Measurements from ENCODE around the gene UPK3BL1.
"Not testable (repeated sequence)": the region's sequence is repeated elsewhere in the genome, so short reads cannot be mapped to it uniquely, and the experiment has no call there.

UPK3BL1 gene

DNA sequence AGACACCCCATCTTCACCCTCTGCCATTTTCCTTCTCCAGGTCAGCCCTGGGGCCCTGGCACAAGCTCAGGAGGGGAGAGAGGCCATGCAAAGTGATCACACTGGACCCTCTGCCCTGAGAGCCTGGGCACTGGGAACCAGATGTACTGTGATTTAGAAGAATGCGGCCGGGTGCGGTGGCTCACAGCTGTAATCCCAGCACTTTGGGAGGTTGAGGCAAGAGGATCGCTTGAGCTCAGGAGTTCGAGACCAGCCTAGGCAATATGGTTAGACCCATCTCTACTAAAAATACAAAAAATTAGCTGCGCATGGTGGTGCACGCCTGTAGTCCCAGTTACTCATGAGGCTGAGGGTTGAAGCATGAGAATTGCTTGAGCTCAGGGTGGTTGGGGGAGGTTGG lies 5.2 kb upstream of the UPK3BL1 start:
- H3K27ac Mint-ChIP-seq, H3K9me3 Mint-ChIP-seq, H3K27me3 Mint-ChIP-seq, H3K36me3 Mint-ChIP-seq, H3K4me1 Mint-ChIP-seq, CTCF ChIA-PET, H3K4me3 Mint-ChIP-seq, DNase-seq: not testable (repeated sequence)

DNA sequence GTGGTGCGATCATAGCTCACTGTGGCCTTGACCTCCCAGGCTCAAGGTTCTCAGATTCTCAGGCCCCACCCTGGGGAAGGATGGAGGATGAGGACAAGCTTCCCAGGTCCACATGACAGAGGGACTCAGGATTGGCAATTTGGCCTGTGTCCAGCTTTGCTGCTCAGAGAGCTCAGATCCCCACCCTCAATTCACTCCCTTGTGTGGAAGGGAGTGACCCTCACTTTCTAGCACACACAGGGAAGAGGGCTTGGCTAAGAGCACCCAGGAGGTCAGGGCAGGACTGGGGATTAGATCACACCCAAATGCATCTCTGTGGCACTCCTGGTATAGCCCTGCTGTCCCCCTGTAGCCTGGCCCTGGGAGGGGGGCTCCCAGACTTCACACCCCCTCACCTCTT lies 813 bp upstream of the UPK3BL1 start:
- H3K27me3 Mint-ChIP-seq, H3K4me3 Mint-ChIP-seq, DNase-seq, H3K9me3 Mint-ChIP-seq, H3K4me1 Mint-ChIP-seq, CTCF ChIA-PET, H3K27ac Mint-ChIP-seq, H3K36me3 Mint-ChIP-seq: not testable (repeated sequence)

DNA sequence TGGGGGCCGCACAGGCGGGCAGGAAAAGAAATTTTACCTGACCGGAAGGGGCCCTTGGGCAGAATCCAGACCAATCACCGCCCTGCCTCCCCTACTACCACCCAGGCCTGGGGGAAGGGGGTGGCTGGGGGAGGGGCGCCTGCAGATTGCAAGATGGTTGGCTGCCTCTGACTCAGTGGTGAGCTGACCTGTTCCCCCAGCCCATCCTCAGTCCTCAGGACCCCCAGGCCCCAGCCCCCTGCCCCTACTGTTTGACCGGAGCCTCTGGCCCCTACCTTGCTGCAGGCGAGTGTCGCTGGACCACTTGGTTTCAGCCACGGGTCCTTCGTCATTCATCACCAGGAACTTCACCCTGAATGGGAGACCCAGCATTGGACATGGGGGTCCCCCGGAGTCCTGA lies 3.7 kb downstream of the UPK3BL1 start:
- DNase-seq, H3K27ac Mint-ChIP-seq, H3K9me3 Mint-ChIP-seq, H3K4me1 Mint-ChIP-seq, H3K4me3 Mint-ChIP-seq, H3K36me3 Mint-ChIP-seq, CTCF ChIA-PET, H3K27me3 Mint-ChIP-seq: not testable (repeated sequence)

DNA sequence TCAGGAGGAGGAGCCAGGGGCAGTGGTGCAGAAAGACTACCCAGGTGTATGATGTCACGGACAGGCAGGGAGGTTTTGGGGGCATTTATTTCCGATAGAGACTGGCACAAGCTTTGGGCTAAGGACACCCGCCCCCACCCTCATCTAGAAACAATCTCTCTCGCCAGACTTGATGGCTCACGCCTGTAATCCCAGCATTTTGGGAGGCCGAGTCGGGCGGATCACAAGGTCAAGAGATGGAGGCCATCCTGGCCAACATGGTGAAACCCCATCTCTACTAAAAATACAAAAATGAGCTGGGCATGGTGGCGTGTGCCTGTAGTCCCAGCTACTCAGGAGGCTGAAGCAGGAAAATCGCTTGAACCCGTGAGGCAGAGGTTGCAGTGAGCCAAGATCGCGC lies 5.6 kb downstream of the UPK3BL1 start:
- H3K9me3 Mint-ChIP-seq, H3K36me3 Mint-ChIP-seq, DNase-seq, H3K4me3 Mint-ChIP-seq, H3K27ac Mint-ChIP-seq, H3K4me1 Mint-ChIP-seq, H3K27me3 Mint-ChIP-seq, CTCF ChIA-PET: not testable (repeated sequence)

DNA sequence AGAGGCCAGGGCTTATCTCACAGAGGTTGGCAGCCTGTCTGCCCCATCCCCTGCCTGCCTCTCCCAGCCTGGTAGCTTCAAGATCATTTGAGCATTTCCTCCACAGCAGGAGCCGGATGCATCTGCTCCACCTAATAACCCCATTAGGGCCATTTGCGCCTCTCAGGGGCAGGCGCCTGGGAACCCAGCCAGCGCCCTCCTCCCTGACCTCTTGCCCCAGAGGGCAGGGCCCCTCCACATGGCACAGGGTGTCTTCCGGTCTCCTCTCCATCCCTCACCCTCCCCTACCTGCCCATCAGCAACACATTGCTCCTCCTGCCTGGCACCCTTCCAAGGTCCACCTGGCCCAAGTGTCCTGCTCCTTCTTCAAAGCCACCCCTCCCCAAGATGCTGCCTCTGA lies 7.2 kb downstream of the UPK3BL1 start:
- H3K4me1 Mint-ChIP-seq, H3K9me3 Mint-ChIP-seq, H3K27ac Mint-ChIP-seq, CTCF ChIA-PET, H3K36me3 Mint-ChIP-seq, H3K27me3 Mint-ChIP-seq, DNase-seq, H3K4me3 Mint-ChIP-seq: not testable (repeated sequence)

DNA sequence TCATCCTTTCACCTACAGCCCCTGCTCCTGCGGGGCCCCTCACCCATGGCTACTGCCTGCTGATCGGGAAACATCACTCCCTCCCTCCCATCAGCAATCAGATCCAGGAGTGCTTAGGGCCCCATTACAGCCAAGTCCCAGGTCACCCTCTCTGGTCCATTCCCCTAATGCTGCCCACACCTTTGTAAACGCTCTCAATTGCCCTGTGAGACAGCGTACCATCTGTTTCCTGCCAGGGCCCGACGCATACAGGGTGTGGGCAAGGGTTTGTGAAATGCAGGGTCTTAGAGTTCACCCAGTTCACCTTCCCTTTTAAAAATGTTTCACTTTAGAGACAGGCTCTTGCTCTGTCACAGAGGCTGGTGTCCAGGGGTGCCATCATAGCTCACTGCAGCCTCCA lies 8.3 kb downstream of the UPK3BL1 start:
- H3K9me3 Mint-ChIP-seq, H3K4me1 Mint-ChIP-seq, H3K4me3 Mint-ChIP-seq, DNase-seq, CTCF ChIA-PET, H3K27me3 Mint-ChIP-seq, H3K36me3 Mint-ChIP-seq, H3K27ac Mint-ChIP-seq: not testable (repeated sequence)

DNA sequence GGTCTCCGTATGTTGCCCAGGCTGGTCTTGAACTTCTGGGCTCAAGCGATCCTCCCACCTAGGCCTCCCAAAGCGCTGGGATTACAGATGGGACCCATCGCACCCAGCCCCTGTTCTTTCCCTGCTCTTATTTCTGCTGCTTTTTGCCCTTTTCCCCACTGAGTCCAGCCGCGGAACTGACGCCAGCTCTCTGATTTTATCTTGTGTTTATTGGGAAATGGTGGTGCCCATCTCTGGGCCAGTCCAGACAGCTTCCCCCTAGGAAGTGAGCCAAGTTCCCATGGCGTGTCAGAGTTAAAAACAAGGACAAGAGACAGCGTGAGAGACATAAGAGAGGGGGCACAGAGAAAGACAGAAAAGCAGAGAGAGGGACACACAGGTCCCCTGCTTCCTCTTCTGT lies 12.0 kb downstream of the UPK3BL1 start:
- H3K4me3 Mint-ChIP-seq, H3K9me3 Mint-ChIP-seq, H3K36me3 Mint-ChIP-seq, H3K4me1 Mint-ChIP-seq, DNase-seq, H3K27ac Mint-ChIP-seq, CTCF ChIA-PET, H3K27me3 Mint-ChIP-seq: not testable (repeated sequence)

DNA sequence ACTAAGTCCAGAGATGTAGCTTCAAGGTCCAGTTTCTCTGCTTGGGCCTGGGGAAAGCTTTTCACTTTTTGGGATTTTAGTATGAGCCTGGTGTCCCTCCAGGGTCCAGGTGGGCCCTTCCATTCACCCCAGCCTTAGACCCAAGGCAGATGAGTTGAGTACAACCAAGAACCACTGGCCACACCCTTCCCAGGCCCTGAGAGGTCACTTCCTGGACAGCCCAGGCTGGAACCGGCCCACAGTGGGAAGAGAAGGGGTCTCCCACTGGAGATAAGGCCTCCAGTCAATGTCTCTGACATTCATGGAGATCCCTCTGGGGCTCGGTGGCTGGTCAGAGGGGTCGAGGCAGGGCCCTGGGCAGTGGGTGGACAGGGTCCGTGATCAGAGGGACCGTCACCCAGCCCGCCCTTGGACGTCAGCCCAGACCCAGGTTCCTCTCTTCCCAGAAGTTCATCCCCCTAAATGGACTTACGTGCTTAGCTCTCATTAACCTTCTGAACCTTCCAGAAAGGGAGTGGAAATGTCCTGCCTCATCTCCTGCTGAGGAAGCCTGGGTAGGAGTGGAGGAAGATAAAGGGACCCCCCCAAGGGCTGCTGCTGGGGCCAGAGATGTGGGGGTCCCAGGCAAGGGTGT lies 15.2 kb downstream of the UPK3BL1 start:
- CTCF ChIA-PET, H3K4me1 Mint-ChIP-seq: not testable (repeated sequence)

DNA sequence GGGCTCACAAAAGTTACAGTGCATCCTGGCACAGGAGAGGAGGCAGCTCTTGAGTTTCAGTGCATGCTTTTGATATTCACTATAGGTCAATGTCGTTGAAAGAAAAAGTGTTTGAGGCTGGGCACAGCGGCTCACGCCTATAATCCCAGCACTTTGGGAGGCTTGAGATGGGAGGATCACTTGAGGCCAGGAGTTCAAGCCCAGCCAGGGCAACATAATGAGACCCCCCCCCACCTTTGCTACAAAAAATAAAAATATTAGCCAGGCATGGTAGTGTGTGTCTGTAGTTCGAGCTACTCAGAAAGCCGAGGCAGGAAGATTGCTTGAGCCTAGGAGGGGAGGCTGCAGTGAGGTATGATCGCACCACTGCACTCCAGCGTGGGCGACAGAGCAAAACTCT lies 24.5 kb downstream of the UPK3BL1 start:
- H3K9me3 Mint-ChIP-seq, CTCF ChIA-PET, H3K4me1 Mint-ChIP-seq, H3K27me3 Mint-ChIP-seq, H3K36me3 Mint-ChIP-seq, H3K4me3 Mint-ChIP-seq, DNase-seq, H3K27ac Mint-ChIP-seq: not testable (repeated sequence)

More for the DNA sequence above, 15.2 kb downstream of the UPK3BL1 start:
- H3K27ac Mint-ChIP-seq, H3K27me3 Mint-ChIP-seq, DNase-seq, H3K36me3 Mint-ChIP-seq, H3K9me3 Mint-ChIP-seq, H3K4me3 Mint-ChIP-seq: not testable (repeated sequence)

DNA sequence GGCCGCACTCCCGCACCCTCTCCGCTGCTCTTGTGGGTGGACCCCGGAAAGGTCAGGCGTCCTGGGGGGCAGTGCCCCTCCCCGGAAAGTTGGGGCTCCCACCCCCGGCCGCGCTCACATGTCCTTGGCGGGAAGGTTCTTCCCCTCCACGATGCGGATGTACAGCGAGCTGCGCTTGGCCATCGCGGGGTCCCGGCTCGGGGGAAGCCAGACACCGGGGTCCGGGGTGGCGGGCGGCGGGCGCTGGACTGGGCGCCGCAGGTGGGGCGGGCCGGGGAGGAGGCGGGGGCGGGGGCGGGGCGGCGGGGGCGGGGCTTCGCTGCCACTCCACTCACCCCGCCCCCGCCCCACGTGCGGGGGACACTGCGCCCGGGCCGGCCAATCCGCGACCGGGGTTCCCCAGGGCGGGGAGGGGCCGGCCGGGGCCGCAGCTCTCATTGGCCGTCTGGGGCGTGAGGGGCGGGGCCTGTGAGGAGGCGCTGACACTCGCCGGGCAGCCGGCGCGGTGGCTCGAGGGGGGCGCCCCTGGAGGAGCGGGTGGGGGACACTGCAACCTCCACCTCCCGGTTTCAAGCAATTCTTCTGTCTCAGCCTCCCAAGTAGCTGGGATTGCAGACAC lies 26.0 kb downstream of the UPK3BL1 start, which contains the start of gene RASA4:
TSS of gene RASA4 (minus strand) at position 250 of the 619 bp plus-strand sequence. CDS start at position 183, 67 bp downstream.
- H3K4me3 Mint-ChIP-seq = peak within 1 kb of the TSS; percentile 21
- H3K9me3 Mint-ChIP-seq, H3K27me3 Mint-ChIP-seq, H3K27ac Mint-ChIP-seq, H3K36me3 Mint-ChIP-seq, CTCF ChIA-PET, H3K4me1 Mint-ChIP-seq: not testable (repeated sequence)
- peak; percentile 56 for DNase-seq

DNA sequence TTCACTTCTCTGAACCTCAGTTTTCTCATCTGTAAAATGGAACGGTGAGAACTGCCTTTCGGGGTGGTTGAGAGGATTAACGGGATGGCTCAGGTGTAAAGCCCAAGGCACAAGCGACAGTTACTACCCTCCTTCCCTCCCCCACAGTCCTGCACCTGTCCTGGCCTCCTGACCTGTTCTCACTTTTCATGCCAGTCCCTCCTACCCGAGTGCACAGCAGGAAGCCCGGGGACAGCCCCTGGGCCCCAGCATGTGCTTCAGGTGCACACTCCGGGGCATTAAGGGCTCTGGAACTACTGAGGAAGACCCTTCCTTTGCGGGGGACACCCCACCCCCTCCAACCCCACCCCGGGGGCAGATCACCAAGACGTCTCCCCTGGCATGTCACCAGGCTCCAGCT lies 26.7 kb downstream of the UPK3BL1 start:
- H3K9me3 Mint-ChIP-seq, CTCF ChIA-PET, H3K27me3 Mint-ChIP-seq, H3K36me3 Mint-ChIP-seq, DNase-seq, H3K27ac Mint-ChIP-seq, H3K4me3 Mint-ChIP-seq, H3K4me1 Mint-ChIP-seq: not testable (repeated sequence)

DNA sequence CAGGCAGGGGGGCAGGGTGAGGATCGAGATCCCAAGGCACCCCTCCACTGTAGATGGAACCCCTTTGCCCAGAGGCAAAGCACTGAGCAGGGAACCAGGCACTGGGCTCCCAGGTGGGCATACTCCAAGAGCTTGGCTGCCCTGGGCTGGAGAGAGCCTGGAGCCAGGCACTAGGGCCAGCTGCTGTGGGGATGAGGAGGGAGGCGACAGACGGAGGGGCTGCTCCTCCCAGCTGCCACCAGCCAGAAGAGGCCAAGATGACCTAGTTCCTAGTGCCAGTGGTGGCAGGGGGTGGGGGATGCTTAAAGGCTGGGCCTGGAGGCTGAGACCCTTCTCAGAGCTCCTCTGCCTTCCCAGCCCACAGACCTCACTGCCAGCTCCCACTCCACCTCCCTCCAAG lies 27.7 kb downstream of the UPK3BL1 start:
- H3K4me3 Mint-ChIP-seq, H3K27me3 Mint-ChIP-seq, H3K4me1 Mint-ChIP-seq, H3K9me3 Mint-ChIP-seq, H3K27ac Mint-ChIP-seq, DNase-seq, H3K36me3 Mint-ChIP-seq, CTCF ChIA-PET: not testable (repeated sequence)

DNA sequence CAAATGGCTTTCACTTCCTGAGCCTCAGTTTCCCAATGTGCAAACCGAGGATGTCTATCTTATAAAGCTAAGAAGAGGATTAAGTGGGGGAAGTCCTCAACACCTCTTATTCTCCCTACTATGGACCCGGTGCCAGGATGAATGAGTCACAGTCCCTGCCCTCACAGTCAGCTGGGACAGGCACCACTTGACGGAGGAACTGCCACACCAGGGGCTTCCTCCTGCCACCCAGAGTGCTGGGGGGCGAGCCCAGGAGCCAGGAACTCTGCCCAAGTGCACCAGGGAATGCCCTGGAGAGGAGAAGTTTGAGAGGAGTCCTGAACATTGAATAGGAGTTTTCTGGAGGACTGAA lies 28.3 kb downstream of the UPK3BL1 start:
- CTCF ChIA-PET, H3K4me1 Mint-ChIP-seq, H3K27ac Mint-ChIP-seq, DNase-seq, H3K9me3 Mint-ChIP-seq, H3K4me3 Mint-ChIP-seq, H3K36me3 Mint-ChIP-seq, H3K27me3 Mint-ChIP-seq: not testable (repeated sequence)

DNA sequence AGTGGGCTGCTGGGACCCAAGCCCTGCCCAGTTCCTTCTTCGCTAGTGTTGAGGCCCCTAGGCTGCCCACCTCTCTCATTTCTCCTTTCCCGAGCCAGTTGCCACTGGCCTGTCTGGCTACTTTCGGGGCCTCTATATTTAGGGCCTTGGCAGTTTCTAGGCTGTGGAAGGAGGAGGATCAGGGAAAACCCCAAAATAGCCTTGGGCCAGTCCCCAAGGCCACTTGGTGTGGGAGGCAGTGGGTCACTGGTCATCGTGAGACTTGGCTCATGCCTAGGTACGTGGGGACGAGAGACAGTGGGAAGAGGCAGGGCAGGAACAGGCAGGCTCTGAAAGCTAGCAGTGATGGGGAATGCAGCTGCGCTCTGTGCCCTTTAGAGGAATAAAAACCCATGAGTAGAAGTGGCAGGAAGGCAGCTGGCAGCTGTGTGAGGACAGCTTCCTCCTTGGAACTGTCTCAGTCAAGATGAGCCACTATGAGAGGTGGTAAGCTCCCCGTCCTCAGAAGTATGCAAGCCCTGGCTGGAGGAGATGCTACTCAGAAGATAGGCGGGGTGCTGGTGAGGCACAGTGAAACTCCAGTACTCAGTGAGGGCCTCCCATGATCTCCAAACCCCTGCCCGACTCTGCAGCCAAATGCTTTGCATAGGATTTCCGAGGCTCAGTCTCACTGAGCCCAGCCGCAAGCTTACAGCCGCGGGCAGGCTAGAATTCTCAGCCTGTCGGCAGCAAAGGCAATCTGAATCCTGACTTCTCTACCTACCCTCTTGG lies 28.8 kb downstream of the UPK3BL1 start:
- H3K27ac Mint-ChIP-seq, H3K27me3 Mint-ChIP-seq, H3K36me3 Mint-ChIP-seq, H3K4me3 Mint-ChIP-seq, H3K9me3 Mint-ChIP-seq, CTCF ChIA-PET, DNase-seq, H3K4me1 Mint-ChIP-seq: not testable (repeated sequence)

DNA sequence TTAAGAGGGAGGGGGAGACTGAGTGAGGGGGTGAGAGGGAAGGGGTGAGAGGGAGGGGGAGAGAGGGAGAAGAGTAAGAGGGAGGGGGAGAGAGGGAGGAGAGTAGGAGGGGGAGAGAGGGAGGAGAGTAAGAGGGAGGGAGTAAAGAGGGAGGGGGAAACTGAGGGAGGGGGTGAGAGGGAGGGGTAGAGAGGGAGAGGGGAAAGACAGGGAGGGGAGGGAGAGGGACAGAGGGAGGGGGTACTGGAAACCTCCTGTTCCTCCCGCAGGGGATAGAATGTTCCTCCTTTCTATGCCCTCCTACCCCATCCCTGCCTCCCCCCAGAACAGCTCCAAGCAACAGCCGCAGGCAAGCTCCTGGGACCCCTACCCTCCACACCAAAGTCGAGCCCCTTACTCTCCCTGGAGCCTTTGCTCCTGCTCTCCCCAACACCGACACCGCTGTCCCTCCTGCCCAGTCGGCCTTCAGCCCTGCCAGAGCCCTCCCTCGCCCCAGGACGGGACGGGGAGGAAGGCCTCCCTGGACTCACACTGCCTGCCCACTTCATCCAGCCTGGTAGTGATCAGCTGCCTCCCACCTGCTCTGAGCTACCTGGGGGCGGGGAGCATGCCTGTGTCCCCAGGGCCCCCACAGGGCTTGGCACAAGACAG lies 30.8 kb downstream of the UPK3BL1 start:
- H3K9me3 Mint-ChIP-seq, H3K4me3 Mint-ChIP-seq, CTCF ChIA-PET, H3K4me1 Mint-ChIP-seq, H3K27me3 Mint-ChIP-seq, H3K27ac Mint-ChIP-seq, H3K36me3 Mint-ChIP-seq, DNase-seq: not testable (repeated sequence)

Measured in activated naive CD4-positive, alpha-beta T cell treated with anti-CD3 and anti-CD28 coated beads, Interleukin-2, amount 10 ng/mL, durations not matched to agents 7 days and 5 days (primary cell).